Hematopoietic multipotent progenitor cell treated with erythropoietin and hydrocortisone succinate and interleukin-3 and kit ligand, for 6 days (in vitro differentiated cells): Measurements from ENCODE around the gene WDR45.

Experiments
- DNase-seq: peaks from one replicate; pipeline ENCODE4 v3.0.0-alpha.2; 2015

WDR45 gene

DNA sequence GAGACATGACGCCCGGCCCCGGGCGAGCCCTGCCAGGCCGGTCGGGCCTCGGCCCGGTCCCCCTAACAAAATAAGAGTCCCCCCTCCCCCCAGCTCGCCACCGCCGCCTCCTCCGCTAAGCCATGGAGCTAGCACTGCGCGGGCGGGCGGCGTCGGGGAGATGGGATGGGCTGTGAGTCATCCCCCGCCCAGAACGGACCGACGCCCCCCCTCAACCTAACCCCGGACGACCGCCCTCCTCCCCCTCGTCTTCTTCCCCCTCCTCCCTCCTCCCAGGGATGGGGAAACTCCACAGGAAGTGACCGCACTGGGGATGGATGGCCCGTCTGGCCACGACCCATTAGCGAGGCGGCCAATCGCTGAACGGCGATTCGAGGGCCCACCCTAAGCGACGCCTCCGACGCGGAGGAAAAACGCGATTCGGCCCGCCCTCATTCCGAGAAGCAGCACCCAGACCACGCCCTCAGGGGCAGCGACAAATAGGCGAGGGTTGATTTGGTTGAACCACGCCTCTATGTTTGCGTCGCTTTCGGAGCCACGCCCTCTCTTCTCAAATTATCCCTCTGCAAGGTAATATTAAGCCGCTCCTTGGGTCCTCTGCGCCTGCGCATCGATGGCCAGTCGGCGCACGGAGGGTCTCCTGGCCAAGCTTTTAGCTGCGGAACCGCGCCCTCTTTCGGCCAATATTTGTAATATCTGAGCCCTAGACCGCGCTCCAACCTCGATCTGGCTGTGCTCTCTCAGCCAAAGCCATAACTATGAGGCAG lies 36.3 kb downstream of the WDR45 start, which contains the start of gene TFE3:
TFE3 (minus strand) TSS at position 138 of the 767 bp plus-strand sequence; CDS start at position 7, 131 bp downstream.
- DNase-seq = peak; percentile 98

DNA sequence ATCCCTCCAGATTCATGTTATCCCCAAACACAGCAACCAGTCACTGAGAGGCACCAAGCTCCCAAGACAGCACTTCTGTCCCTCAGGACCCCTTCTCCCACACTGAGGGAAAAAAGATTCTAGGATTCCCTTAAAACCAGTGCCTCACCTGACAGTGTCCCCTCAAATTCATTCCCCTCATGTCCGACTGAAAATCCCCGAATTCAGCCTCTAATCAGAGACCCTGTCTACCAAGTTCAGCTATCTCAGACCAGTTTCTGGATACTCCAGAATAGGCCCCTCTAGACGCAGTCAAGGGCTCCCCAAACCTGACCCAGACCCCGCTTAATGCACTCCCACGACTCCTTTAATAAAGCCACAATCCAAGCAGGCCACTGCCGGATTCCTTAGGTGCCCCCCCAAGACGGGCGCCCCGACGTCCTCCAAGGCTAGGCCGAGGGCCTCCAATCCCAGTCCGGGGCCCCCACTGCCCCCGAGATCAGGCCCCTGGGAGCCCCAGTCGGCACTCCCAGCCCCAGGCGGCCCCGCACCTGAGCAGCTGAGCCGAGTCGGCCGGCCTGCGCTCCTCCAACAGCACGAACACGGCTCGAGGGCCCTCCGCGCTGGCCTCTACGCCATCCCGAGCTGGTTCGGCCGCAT lies 37.0 kb downstream of the WDR45 start:
- DNase-seq = peak; percentile 6

DNA sequence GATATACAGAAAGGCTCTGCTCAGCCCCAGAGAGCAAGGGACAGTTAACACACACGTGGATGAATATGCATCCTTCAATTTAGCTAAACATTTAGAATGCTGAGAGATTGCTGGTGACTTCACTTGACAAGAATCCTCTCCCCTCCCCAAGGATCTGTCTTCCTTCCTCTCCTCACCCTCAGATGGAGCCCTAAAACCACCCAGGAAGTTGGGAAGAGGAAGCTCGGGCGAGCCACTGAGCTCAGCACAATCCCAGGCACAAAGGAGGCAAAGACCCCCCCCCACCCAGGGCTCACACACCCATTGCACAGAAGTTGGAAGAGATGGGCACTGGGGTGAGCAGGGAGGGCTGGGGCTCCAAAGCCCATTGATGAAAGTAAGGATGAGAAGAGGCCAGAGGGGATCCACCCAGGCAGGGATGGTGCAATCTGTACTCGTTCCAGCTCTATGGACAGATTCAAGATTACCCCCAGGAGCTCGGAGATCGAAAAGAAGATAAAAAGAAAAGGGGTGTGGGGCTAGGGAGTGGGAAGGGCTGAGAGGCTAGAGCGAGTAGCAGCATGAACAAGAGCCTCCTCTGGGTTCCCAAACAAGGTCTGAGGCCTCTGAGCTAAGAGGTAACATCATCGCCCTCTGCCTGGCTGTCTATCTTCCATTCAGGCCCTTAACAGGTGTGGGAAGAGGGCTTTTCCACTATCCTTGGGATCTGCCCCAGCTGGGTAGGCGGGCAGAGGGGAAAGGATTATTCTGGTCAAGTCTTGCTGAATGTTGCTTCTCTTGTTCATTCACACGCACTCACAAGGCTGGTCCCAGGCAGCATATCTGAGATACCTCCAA lies 37.7 kb downstream of the WDR45 start:
- DNase-seq = peak; percentile 24

DNA sequence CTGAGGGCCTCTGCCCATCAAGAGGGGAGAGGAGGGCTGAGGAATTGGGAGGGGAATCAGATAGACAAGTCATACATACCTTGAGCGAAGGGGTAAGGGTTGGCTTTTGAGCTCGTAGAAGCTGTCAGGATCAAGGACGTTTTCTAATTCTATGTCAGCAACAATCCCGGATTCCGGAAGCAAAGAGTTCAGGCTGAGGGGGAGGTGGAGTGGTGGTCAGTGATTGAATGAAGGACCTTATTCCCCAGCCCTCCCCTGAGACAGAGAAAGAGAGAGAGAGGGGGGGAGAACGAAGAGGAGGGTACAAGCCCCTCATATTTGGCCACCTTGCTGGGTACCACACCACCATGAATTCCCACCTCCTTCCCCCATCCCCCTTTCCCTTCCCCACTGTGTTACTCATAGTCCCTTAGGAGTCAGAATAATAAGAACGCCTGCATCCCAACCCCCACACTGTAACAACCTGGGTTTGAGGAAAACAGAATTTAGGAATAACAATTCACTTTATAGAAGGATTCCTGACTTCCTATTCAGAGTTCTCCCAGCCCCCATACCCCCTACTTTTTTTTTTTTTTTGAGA lies 39.2 kb downstream of the WDR45 start:
- DNase-seq = no peak

DNA sequence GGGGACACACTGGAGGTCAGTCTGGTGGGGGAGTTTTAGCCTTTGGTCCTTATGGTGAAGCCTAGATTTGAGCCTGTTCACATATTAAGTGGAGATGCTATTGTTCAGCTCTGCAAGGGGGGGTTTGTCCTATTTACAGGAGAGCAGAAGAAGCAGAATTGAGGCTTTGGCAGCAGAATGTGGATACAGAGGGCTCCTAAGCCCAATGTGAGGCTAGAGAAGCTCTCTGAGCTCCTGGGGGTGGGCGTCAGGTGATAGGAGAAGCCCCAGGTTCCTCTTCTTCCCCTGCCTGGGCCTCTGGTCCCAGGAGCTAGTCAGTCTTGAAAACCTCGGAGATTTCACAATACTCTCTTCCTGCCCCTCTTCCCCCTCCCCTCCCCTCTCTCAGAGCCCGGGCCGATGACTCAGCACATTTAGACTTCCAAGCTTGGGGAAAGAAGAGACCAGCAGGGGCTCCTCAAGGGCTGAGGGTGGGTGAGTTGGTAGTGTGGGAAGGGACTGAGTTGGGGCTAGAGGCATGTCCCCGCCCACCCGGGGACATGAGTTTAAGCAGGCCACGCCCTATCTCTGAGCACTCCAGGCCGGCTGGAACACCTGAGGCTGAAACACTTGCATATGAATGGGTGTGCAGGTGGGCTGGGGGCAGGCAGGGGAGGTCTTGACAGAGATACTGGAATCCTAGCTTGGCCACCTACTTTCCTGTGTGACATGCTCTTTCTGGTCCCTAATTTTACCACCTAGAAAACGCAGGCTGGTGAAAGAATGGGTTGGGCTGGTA lies 39.9 kb downstream of the WDR45 start:
- peak; percentile 88 for DNase-seq

DNA sequence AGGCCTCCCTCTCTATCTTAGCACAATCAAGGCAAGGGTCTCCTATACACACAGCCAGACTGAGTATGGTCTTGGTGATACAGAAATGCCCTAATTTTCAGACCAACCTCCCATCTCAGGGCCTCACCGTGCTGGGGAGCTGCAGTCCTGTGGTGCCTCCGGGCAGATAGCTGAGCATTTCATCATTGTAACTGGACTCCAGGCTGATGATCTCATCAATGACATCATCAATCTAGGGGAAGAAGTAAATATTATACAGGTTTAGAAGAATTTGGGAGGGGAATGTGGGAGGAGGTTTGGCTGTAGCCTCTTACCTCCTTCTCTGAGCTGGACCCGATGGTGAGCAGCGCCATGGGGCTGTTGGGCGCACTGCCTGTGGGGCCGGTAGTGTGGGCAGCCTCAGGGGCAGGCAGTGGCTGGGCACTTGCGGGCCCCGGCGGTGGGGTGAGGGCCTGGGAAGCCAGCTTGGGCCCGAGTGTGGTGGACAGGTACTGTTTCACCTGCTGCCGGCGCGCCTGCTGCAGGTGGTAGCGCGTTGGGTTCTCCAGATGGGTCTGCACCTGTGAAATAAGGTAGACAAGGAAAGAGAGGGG lies 41.7 kb downstream of the WDR45 start:
- DNase-seq = no peak

DNA sequence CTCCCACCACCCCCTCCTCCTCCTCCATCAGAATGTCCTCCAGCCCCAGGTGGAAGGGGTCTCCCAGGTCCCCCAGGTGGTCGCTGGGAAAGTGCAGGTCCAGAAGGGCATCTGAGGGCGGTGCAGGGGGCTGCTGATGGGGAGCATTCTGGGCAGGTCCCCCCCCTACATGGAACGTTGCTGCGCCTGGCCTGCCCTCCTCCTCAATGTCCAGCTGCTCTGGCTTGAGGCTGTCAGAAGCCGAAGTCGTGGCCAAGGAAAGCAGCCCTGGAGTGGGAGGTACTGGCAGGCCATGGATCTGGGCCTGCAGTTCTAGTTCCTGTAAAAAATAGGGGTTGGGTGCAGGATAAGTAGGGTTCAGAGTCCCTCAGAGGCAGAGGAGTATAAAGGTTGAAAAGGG lies 49.4 kb downstream of the WDR45 start:
- no peak for DNase-seq

DNA sequence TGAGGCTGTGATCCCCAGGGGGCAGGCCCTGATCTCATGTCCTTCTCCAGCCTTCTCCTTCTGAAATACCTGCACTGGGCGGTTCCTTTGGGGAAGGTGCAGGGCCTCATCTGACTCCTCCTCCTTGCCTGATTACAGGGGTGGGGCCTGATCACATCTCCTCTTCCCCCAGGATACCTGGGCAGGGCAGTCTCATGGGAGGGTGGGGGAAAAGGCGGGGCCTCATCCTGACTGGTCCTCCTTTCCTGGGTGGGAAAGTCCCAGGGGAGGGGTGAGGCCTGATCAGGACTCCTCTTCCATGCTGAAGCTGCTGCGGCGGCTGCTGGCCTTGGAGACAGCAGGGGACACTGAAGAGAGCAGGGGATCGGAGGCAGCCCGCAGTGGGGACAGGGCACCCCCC lies 49.8 kb downstream of the WDR45 start:
- DNase-seq = no peak
